Prostate gland (tissue), 2 donors: ENCODE measurements around the gene PTPRK.

Source experiments
- CTCF ChIP-seq, 4 experiments: fragments of 200-600 bp in 2 of 4; fragments of 450-650 bp in 2 of 4; sonication (generic) in 2 of 4; IDR thresholded peaks; 1 replicate in 3 of 4; 2 replicates in 1 of 4; pipeline ENCODE4 v1.5.1; 2016 to 2019; ENCODE audit warnings: antibody characterized with exemption in 4 of 4, mild to moderate bottlenecking in 2 of 4, moderate library complexity in 2 of 4
- POLR2A ChIP-seq: fragments of 450-650 bp; IDR thresholded peaks from one replicate; pipeline ENCODE4 v1.6.1; 2016; ENCODE audit warnings: antibody characterized with exemption, mild to moderate bottlenecking
- POLR2AphosphoS5 ChIP-seq: sonication (generic); formaldehyde crosslinking; IDR thresholded peaks from one replicate; pipeline ENCODE4 v1.6.1; 2017; ENCODE audit warnings: antibody characterized with exemption

- no peak for TF ChIP-seq CTCF (IDR thresholded peaks at IDR 0.05)
- TF ChIP-seq POLR2A = no peak
- TF ChIP-seq POLR2AphosphoS5 = no peak
Observed at GRCh38 chr6:128337619-128338018, 182.8 kb downstream of the PTPRK start.
